Measurements from ENCODE around the gene ASTE1.

- TF ChIP-seq CREB1 (IDR thresholded peaks at IDR 0.05; ENCODE audit: low read depth): no peak
- no peak for TF ChIP-seq EGR1 (IDR thresholded peaks at IDR 0.05)
- TF ChIP-seq EP300 (IDR thresholded peaks at IDR 0.05; ENCODE audit: borderline replicate concordance): no peak
- no peak for TF ChIP-seq YY1 (IDR thresholded peaks at IDR 0.05; ENCODE audit: low read depth)
- TF ChIP-seq RAD21 (IDR thresholded peaks at IDR 0.05; ENCODE audit: low read depth): no peak
- no peak for TF ChIP-seq ZBTB7A (IDR thresholded peaks at IDR 0.05; ENCODE audit: low read depth)
- TF ChIP-seq, protein P1, sequence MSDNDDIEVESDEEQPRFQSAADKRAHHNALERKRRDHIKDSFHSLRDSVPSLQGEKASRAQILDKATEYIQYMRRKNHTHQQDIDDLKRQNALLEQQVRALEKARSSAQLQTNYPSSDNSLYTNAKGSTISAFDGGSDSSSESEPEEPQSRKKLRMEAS (IDR thresholded peaks at IDR 0.05): no peak
- no peak for TF ChIP-seq TAF1 (IDR thresholded peaks at IDR 0.05; ENCODE audit: low read depth)
- TF ChIP-seq REST (IDR thresholded peaks at IDR 0.05; ENCODE audit: low read depth): no peak
- TF ChIP-seq NFIC (IDR thresholded peaks at IDR 0.05): no peak
- no peak for TF ChIP-seq TEAD4 (IDR thresholded peaks at IDR 0.05)
- TF ChIP-seq CEBPB (IDR thresholded peaks at IDR 0.05): no peak
- no peak for TF ChIP-seq FOXM1 (IDR thresholded peaks at IDR 0.05; ENCODE audit: borderline replicate concordance, low read depth)
- no peak for TF ChIP-seq TCF12 (IDR thresholded peaks at IDR 0.05; ENCODE audit: low read depth)
Observed at GRCh38 chr3:131050001-131050400, 23.4 kb upstream of the ASTE1 start.

Measured in Ishikawa (cell line).